ENCODE results near the gene ANGPT4. TPM values are rescaled to one million over a fixed set of nuclear protein-coding genes. Genes with fewer than 3 reads are reported as not detected.

ANGPT4 gene
- total and polyA plus RNA-seq, 11 donors = 0.08 to 0.32 (median 0.15) TPM; not detected in 5

DNA sequence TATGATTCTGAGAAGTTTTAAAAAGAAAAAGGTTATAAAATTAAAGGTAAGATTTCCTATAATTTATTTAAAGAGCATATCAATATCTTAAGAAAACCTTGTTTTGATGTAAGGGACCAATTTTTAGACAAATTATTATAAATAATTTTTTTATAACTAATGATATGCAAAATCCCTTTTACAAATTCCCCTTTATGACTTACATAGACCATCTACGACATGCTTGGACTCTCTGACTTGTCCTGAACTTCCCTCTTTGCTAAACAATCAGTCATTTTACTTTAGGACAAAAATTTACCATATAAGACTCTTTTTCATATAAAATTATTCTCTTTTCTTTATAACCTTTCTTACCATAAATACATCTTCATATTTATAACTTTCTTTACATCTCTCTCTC lies 15.3 kb upstream of the ANGPT4 start:
- DNase-seq = no peak
- TF ChIP-seq, protein P1, sequence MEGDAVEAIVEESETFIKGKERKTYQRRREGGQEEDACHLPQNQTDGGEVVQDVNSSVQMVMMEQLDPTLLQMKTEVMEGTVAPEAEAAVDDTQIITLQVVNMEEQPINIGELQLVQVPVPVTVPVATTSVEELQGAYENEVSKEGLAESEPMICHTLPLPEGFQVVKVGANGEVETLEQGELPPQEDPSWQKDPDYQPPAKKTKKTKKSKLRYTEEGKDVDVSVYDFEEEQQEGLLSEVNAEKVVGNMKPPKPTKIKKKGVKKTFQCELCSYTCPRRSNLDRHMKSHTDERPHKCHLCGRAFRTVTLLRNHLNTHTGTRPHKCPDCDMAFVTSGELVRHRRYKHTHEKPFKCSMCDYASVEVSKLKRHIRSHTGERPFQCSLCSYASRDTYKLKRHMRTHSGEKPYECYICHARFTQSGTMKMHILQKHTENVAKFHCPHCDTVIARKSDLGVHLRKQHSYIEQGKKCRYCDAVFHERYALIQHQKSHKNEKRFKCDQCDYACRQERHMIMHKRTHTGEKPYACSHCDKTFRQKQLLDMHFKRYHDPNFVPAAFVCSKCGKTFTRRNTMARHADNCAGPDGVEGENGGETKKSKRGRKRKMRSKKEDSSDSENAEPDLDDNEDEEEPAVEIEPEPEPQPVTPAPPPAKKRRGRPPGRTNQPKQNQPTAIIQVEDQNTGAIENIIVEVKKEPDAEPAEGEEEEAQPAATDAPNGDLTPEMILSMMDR (IDR thresholded peaks at IDR 0.05) = no peak
- no peak for TF ChIP-seq POLR2A (IDR thresholded peaks at IDR 0.05)
- 38 to 52% (median 41%) methylated on average over 1 of the region's 1 CpG for WGBS, 4 donors
- H3K4me3 ChIP-seq = no peak overlapping the region
- peaks cover 0 to 3% (median 0%) of the 10 kb centered on the region in 9 donors for H3K27me3 ChIP-seq
- intact Hi-C loops (cut with DNase I) = no loop called here
- peaks cover 0 to 25% (median 17%) of the 10 kb centered on the region in 12 donors for H3K9me3 ChIP-seq
- no peak overlapping the region for H3K27ac ChIP-seq
- no peak for ATAC-seq
- no peaks in the 10 kb centered on the region for H3K36me3 ChIP-seq
- peaks cover 0 to 5% (median 0%) of the 10 kb centered on the region in 12 donors for H3K4me1 ChIP-seq

DNA sequence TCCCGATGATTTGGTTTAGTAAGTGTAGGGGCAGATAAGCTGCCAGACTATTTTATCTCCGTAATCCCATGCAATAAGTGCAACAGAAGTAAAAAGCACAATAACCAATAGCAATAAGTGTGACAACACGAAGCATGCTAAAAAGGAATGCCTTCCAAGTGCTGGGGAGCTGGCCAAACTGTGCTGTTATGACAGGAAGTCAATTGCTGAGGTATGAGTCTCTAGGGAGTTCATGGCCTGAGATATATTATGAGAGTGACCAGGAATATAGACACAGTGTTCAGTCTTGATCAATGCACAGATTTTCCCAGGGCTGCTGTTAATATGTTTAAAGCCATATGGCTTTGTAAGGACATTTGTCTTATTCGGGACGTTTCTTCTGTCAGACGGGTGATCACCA lies 10.5 kb upstream of the ANGPT4 start:
- Histone ChIP-seq H3K27ac (no peak overlapping the region), H3K9me3 (peaks cover 0 to 14% (median 7%) of the 10 kb centered on the region in 12 donors), H3K27me3 (peaks cover 0 to 13% (median 0%) of the 10 kb centered on the region in 9 donors), H3K36me3 (no peaks in the 10 kb centered on the region), H3K4me3 (no peak overlapping the region), H3K4me1 (peaks cover 0 to 5% (median 0%) of the 10 kb centered on the region in 12 donors)
- DNase-seq (no peak), ATAC-seq (peak in 2 of 4 donors; percentile 39 to 41)
- intact Hi-C loops (cut with DNase I) = no loop called here
- no peak for TF ChIP-seq POLR2A (IDR thresholded peaks at IDR 0.05)
- TF ChIP-seq, protein P1 (IDR thresholded peaks at IDR 0.05) = no peak
- WGBS, 4 donors = 40 to 48% (median 46%) methylated on average over 6 of the region's 6 CpGs

DNA sequence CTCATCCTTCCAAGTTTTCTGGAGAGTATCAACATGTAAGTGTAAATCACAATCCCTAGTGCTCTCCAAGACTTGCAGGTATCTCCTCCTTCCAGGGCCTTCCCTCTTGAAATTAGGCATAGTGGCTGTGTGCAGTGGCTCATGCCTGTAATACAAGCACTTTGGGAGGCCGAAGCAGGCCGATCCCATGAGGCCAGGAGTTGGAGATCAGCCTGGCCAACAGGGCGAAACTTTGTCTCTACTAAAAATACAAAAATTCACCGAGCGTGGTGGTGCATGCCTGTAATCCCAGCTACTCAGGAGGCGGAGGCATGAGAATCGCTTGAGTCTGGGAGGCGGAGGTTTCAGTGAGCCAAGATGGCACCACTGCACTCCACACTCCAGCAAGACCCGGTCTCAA lies 9.4 kb upstream of the ANGPT4 start:
- intact Hi-C loops (cut with DNase I) = no loop called here
- Histone ChIP-seq H3K27me3 (peaks cover 0 to 13% (median 0%) of the 10 kb centered on the region in 9 donors), H3K4me3 (no peak overlapping the region), H3K4me1 (peaks cover 0 to 5% (median 0%) of the 10 kb centered on the region in 12 donors), H3K27ac (no peak overlapping the region), H3K36me3 (no peaks in the 10 kb centered on the region), H3K9me3 (peaks cover 0 to 3% (median 0%) of the 10 kb centered on the region in 12 donors)
- ATAC-seq (no peak), DNase-seq (no peak)
- 87 to 92% (median 89%) methylated on average over 9 of the region's 9 CpGs for whole genome bisulfite sequencing, 4 donors
- TF ChIP-seq, protein P1 (IDR thresholded peaks at IDR 0.05) = no peak
- no peak for TF ChIP-seq POLR2A (IDR thresholded peaks at IDR 0.05)

DNA sequence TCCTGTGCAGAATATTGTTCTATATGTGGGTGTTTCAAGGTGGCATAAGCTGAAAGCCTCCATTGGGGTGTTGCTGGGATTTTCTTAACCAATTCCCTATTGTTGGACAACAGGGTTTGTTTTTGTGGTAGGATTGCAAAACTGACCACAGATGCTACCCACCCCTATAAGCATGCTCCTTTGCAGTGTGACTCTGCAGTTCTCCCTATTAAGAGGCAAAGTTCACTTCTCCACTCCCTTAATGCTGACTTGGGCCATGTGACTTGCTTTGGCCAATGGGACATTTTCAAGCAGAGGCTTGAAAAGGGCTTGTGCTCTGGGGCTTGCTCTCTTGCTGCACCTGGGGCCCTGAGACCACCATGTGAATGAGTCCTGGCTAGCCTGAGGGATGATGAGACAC lies 8.5 kb upstream of the ANGPT4 start:
- DNase-seq (no peak), ATAC-seq (no peak)
- Histone ChIP-seq H3K27ac (no peak overlapping the region), H3K4me3 (no peak overlapping the region), H3K9me3 (no peaks in the 10 kb centered on the region), H3K4me1 (peaks cover 0 to 5% (median 0%) of the 10 kb centered on the region in 12 donors), H3K36me3 (no peaks in the 10 kb centered on the region), H3K27me3 (peaks cover 0 to 13% (median 0%) of the 10 kb centered on the region in 9 donors)
- intact Hi-C loops (cut with DNase I) = no loop called here
- TF ChIP-seq POLR2A (IDR thresholded peaks at IDR 0.05) = no peak
- TF ChIP-seq, protein P1 (IDR thresholded peaks at IDR 0.05) = no peak
